Left lung (tissue), 10 donors: Measurements from ENCODE around the gene CLMN. TPM values are rescaled to one million over a fixed set of nuclear protein-coding genes. Genes with fewer than 3 reads are reported as not detected.
A peak's percentile ranks its signal among the peaks of the same experiment; 100 is the strongest.

Experiments
- ATAC-seq: fragments of 200-7000 bp; cut with Tn5 transposase; one replicate; pipeline ENCODE4 v1.9.1; 2020; ENCODE audit warnings: moderate library complexity
- DNase-seq, 4 donors: peaks; one replicate each; pipeline ENCODE4 v3.0.0-alpha.2; 2013 to 2020
- H3K27ac ChIP-seq, 2 donors: fragments of 200-600 bp; sonication (generic) in 1 of 2; one replicate each; pipeline versions ENCODE4 v1.5.0 to v1.8.0; 2020 to 2021
- H3K27me3 ChIP-seq, 2 donors: fragments of 200-600 bp; sonication (generic) in 1 of 2; one replicate each; pipeline versions ENCODE4 v1.5.0 to v1.8.0; 2020 to 2021
- H3K36me3 ChIP-seq, 2 donors: fragments of 200-600 bp; sonication (generic) in 1 of 2; one replicate each; pipeline versions ENCODE4 v1.5.0 to v1.8.0; 2020 to 2021
- H3K4me1 ChIP-seq, 2 donors: fragments of 200-600 bp; one replicate each; pipeline ENCODE4 v1.8.0; 2021
- H3K4me3 ChIP-seq, 2 donors: fragments of 200-600 bp; sonication (generic) in 1 of 2; one replicate each; pipeline versions ENCODE4 v1.5.0 to v1.8.0; 2020 to 2021; ENCODE audit warnings: mild to moderate bottlenecking in 1 of 2
- H3K9me3 ChIP-seq, 2 donors: fragments of 200-600 bp; sonication (generic) in 1 of 2; one replicate each; pipeline versions ENCODE4 v1.5.0 to v1.8.0; 2020 to 2021
- CTCF ChIP-seq, 2 donors: fragments of 200-600 bp; sonication (generic) in 1 of 2; IDR thresholded peaks; one replicate each; pipeline versions ENCODE4 v1.5.0 to v1.8.0; 2021; ENCODE audit warnings: antibody characterized with exemption in 2 of 2
- intact Hi-C, 2 donors: fragments of 100-400 bp; cut with DNase I; formaldehyde crosslinking; loops; one replicate each; pipeline versions ENCODE4 v1.11.2 to v1.14.2; 2022
- polyA plus RNA-seq, 6 donors: library from polyadenylated mRNA; unstranded; fragments of 120-200 nt; gene quantifications; one replicate each; pipeline ENCODE4 v1.2.1, GENCODE V29; 2013; ENCODE audit not compliant: insufficient read length in 6 of 6
- total RNA-seq, 2 donors: library from RNA; stranded (reverse); fragmentation: NEBNext Ultra II Directional; extraction: Animal tissue kit (Norgen Biotek cat#: 25700); gene quantifications; one replicate each; pipeline ENCODE4 v1.2.1, GENCODE V29; 2021
- donor health status: DM: no; HTN: yes; CAD: no.
- donor health status: DM: no; HTN: no; CAD: no.

CLMN gene
- total and polyA plus RNA-seq, 8 donors, result 10.3 to 30.0 (median 12.6) TPM

GRCh38 chr14:95267306-95267705 is 52.4 kb downstream of the CLMN start:
- intact Hi-C loops, result no loop called here
- H3K9me3 ChIP-seq, result no peaks in the 10 kb centered on the region
- no peak overlapping the region for H3K4me3 ChIP-seq

GRCh38 chr14:95265106-95266094 is 54.3 kb downstream of the CLMN start:
- Histone ChIP-seq H3K4me1 (peaks cover 4 to 12% of the 10 kb centered on the region in 2 donors), H3K27ac (peak overlapping the region; percentile 44 to 62), H3K9me3 (no peaks in the 10 kb centered on the region), H3K4me3 (no peak overlapping the region), H3K36me3 (no peaks in the 10 kb centered on the region), H3K27me3 (no peaks in the 10 kb centered on the region)
- TF ChIP-seq CTCF (IDR thresholded peaks at IDR 0.05), result no peak
- ATAC-seq, result peak; percentile 92
- intact Hi-C loops, result no loop called here
- peak in 2 of 4 donors; percentile 34 to 59 for DNase-seq

More at GRCh38 chr14:95267306-95267705, 52.4 kb downstream of the CLMN start:
- no peak overlapping the region for H3K27ac ChIP-seq
- no peaks in the 10 kb centered on the region for H3K27me3 ChIP-seq
- H3K36me3 ChIP-seq, result no peaks in the 10 kb centered on the region
- H3K4me1 ChIP-seq, result peaks cover 4 to 12% of the 10 kb centered on the region in 2 donors
- no peak for DNase-seq
- ATAC-seq, result no peak
- TF ChIP-seq CTCF (IDR thresholded peaks at IDR 0.05), result no peak

GRCh38 chr14:95264271-95264973 is 55.3 kb downstream of the CLMN start:
- H3K4me3 ChIP-seq, result no peak overlapping the region
- peaks cover 4 to 12% of the 10 kb centered on the region in 2 donors for H3K4me1 ChIP-seq
- H3K9me3 ChIP-seq, result no peaks in the 10 kb centered on the region
- H3K27ac ChIP-seq, result peak overlapping the region in 1 of 2 donors; percentile 62
- ATAC-seq, result no peak
- no peaks in the 10 kb centered on the region for H3K27me3 ChIP-seq
- no peaks in the 10 kb centered on the region for H3K36me3 ChIP-seq
- intact Hi-C loops, result no loop called here
- TF ChIP-seq CTCF (IDR thresholded peaks at IDR 0.05), result no peak
- DNase-seq, result no peak

GRCh38 chr14:95263527-95264231 is 56.0 kb downstream of the CLMN start:
- Histone ChIP-seq H3K9me3 (no peaks in the 10 kb centered on the region), H3K36me3 (no peaks in the 10 kb centered on the region), H3K4me1 (peaks cover 4 to 12% of the 10 kb centered on the region in 2 donors), H3K27ac (no peak overlapping the region), H3K27me3 (no peaks in the 10 kb centered on the region), H3K4me3 (no peak overlapping the region)
- intact Hi-C loops, result no loop called here
- DNase-seq (no peak), ATAC-seq (no peak)
- no peak for TF ChIP-seq CTCF (IDR thresholded peaks at IDR 0.05)
